Keratinocyte (primary cell): ENCODE data around the gene ZNF92. TPM values are rescaled to one million over a fixed set of nuclear protein-coding genes. Genes with fewer than 3 reads are reported as not detected.

Experiments used
- DNase-seq: peaks from one replicate; pipeline ENCODE4 v3.0.0-alpha.2; 2011; ENCODE audit warnings: low read depth, missing footprints, low spot score
- FAIRE-seq: peaks from 2 replicates; lab custom pipeline; 2011; peaks lifted over from hg19 to GRCh38; lab: Jason Lieb, UNC
- H2AFZ ChIP-seq: 2 replicates; pipeline ENCODE4 v1.6.0; 2012; ENCODE audit warnings: low read length, control low read depth, inconsistent platforms; ENCODE audit not compliant: control insufficient read depth
- H3K27ac ChIP-seq: 2 replicates; pipeline ENCODE4 v1.5.1; 2011; ENCODE audit warnings: low read length; ENCODE audit not compliant: control insufficient read depth, insufficient read depth
- H3K27me3 ChIP-seq: 3 replicates; pipeline ENCODE4 v1.6.0; 2011; ENCODE audit warnings: low read length; ENCODE audit not compliant: control insufficient read depth, insufficient read depth; ENCODE audit errors: extremely low read depth
- H3K36me3 ChIP-seq, 2 experiments: 2 replicates in 1 of 2; 3 replicates in 1 of 2; pipeline ENCODE4 v1.5.1; 2011; ENCODE audit warnings: low read length in 2 of 2, mild to moderate bottlenecking in 1 of 2; ENCODE audit not compliant: control insufficient read depth in 2 of 2, insufficient read depth in 2 of 2; ENCODE audit errors: extremely low read depth in 1 of 2
- H3K4me1 ChIP-seq: 3 replicates; pipeline ENCODE4 v1.5.1; 2011; ENCODE audit warnings: low read length; ENCODE audit not compliant: control insufficient read depth, insufficient read depth; ENCODE audit errors: extremely low read depth
- H3K4me2 ChIP-seq: 3 replicates; pipeline ENCODE4 v1.6.0; 2011; ENCODE audit warnings: low read depth, low read length; ENCODE audit not compliant: control insufficient read depth, insufficient read depth; ENCODE audit errors: extremely low read depth
- H3K4me3 ChIP-seq, 3 experiments: fragments of 200-600 bp in 1 of 3; sonication (generic) in 1 of 3; 2 replicates in 2 of 3; 3 replicates in 1 of 3; pipeline ENCODE4 v1.5.1; 2011 to 2016; ENCODE audit warnings: low read length in 3 of 3, mild to moderate bottlenecking in 3 of 3, control low read depth in 2 of 3, inconsistent platforms in 1 of 3, low read depth in 1 of 3, mixed read lengths in 1 of 3, mixed run types in 1 of 3, moderate library complexity in 1 of 3; ENCODE audit not compliant: control insufficient read depth in 2 of 3, insufficient read depth in 2 of 3; ENCODE audit errors: extremely low read depth in 1 of 3
- H3K79me2 ChIP-seq: 2 replicates; pipeline ENCODE4 v1.6.0; 2012; ENCODE audit warnings: low read length; ENCODE audit not compliant: control insufficient read depth, insufficient read depth
- H3K9ac ChIP-seq: 3 replicates; pipeline ENCODE4 v1.6.0; 2011; ENCODE audit warnings: low read length; ENCODE audit not compliant: control insufficient read depth, insufficient read depth; ENCODE audit errors: extremely low read depth
- H3K9me1 ChIP-seq: 3 replicates; pipeline ENCODE4 v1.6.0; 2011; ENCODE audit warnings: low read length; ENCODE audit not compliant: control insufficient read depth, insufficient read depth; ENCODE audit errors: extremely low read depth
- H3K9me3 ChIP-seq: 2 replicates; pipeline ENCODE4 v1.5.1; 2012; ENCODE audit warnings: low read depth, low read length; ENCODE audit not compliant: control insufficient read depth
- H4K20me1 ChIP-seq: 3 replicates; pipeline ENCODE4 v1.6.0; 2011; ENCODE audit warnings: low read length; ENCODE audit not compliant: control insufficient read depth, insufficient read depth; ENCODE audit errors: extremely low read depth
- EZH2 ChIP-seq: IDR thresholded peaks from one replicate; pipeline ENCODE4 v1.6.1; 2012; ENCODE audit warnings: inconsistent platforms, mild to moderate bottlenecking, low read length, moderate library complexity
- dilution Hi-C: fragments of 300-500 bp; cut with MboI; formaldehyde crosslinking; loops from one replicate; pipeline ENCODE4 v1.7.0; 2020; ENCODE audit warnings: low sequenced_read_pairs; ENCODE audit not compliant: extremely low pct_ligation_motif_present
- polyA plus RNA-seq, 5 experiments: library from polyadenylated mRNA; depleted of rRNA in 3 of 5; stranded (reverse) in 3 of 5; stranded (forward) in 1 of 5; unstranded in 1 of 5; fragments of >200 nt; gene quantifications; 1 replicate in 1 of 5; 2 replicates in 3 of 5; 3 replicates in 1 of 5; pipeline versions ENCODE4 v1.2.1 to v1.2.3, GENCODE V29; 2011 to 2012; ENCODE audit warnings: missing spikeins in 2 of 5, low read depth in 1 of 5, low replicate concordance in 1 of 5
- TF ChIP-seq, protein P1 (sequence below), 3 experiments: IDR thresholded peaks in 1 of 3; conservative IDR thresholded peaks in 1 of 3; optimal IDR thresholded peaks in 1 of 3; 2 replicates in 2 of 3; 3 replicates in 1 of 3; pipeline versions ENCODE3 to v1.5.1; 2011; ENCODE audit warnings: low read length in 3 of 3, mild to moderate bottlenecking in 3 of 3, moderate library complexity in 2 of 3, control low read depth in 1 of 3, inconsistent platforms in 1 of 3; ENCODE audit not compliant: insufficient read depth in 2 of 3; ENCODE audit errors: extremely low read depth in 1 of 3

The ZNF92 gene
- polyA plus RNA-seq, 1 donor (not counting 4 experiments of a cell fraction or from before 2014, with no cell fraction given) = 3.3 TPM

DNA sequence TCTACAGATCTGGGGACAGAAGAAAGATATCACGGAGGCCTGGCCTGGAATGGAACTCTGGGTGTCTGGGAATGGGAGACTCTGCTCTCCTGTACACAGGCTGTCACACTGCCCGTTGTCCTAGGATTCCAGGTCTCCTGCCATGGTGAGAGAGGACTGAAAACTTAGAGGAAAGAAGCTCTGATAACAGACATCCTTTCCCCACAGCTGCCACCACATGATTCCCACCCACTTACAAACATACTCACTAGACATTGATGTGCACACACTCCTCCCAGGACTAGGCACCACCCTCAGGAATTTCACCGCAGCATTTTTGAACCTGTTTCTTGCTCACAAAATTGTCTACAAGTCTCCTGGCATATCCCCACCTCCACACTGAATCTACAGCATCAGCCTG, 5.7 kb downstream of the ZNF92 start:
- no peak overlapping the region for H2AFZ ChIP-seq
- FAIRE-seq (no peak), DNase-seq (no peak)
- peaks cover 2% of the 10 kb centered on the region for H4K20me1 ChIP-seq
- H3K27ac ChIP-seq = no peak overlapping the region
- no peak overlapping the region for H3K4me2 ChIP-seq
- no peaks in the 10 kb centered on the region for H3K9me3 ChIP-seq
- H3K9me1 ChIP-seq = no peaks in the 10 kb centered on the region
- peaks cover 0 to 5% of the 10 kb centered on the region in 2 experiments for H3K36me3 ChIP-seq
- H3K4me1 ChIP-seq = peaks cover 7% of the 10 kb centered on the region
- H3K79me2 ChIP-seq = peaks cover 93% of the 10 kb centered on the region
- no peak overlapping the region for H3K4me3 ChIP-seq
- dilution Hi-C loops = no loop called here
- no peak for TF ChIP-seq EZH2
- TF ChIP-seq, protein P1, sequence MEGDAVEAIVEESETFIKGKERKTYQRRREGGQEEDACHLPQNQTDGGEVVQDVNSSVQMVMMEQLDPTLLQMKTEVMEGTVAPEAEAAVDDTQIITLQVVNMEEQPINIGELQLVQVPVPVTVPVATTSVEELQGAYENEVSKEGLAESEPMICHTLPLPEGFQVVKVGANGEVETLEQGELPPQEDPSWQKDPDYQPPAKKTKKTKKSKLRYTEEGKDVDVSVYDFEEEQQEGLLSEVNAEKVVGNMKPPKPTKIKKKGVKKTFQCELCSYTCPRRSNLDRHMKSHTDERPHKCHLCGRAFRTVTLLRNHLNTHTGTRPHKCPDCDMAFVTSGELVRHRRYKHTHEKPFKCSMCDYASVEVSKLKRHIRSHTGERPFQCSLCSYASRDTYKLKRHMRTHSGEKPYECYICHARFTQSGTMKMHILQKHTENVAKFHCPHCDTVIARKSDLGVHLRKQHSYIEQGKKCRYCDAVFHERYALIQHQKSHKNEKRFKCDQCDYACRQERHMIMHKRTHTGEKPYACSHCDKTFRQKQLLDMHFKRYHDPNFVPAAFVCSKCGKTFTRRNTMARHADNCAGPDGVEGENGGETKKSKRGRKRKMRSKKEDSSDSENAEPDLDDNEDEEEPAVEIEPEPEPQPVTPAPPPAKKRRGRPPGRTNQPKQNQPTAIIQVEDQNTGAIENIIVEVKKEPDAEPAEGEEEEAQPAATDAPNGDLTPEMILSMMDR (optimal IDR thresholded peaks at IDR 0.05 in 1 of 3, IDR thresholded peaks at IDR 0.05 in 1 of 3, conservative IDR thresholded peaks at IDR 0.05 in 1 of 3; ENCODE audit: extremely low read depth in 1 of 3, insufficient read depth in 2 of 3, low read length in 3 of 3) = no peak
- H3K9ac ChIP-seq = no peak overlapping the region
- no peaks in the 10 kb centered on the region for H3K27me3 ChIP-seq

DNA sequence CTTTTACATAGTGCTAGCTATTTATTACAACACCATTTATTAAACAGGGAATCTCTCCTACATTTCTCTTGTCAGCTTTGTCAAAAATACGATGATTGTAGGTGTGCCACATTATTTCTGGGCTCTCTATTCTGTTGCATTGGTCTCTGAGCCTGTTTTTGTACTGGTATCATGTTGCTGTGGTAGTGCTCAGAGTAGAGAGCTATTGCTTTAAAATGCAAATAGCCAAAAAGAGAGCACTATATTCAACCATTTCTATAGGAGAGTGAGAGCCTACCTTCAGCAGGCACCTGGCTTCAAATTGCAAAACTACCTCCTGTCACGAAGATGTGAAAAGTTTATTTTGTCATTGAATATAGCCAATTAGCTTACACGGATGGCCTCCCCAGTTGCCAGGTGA, 8.1 kb downstream of the ZNF92 start:
- H3K4me2 ChIP-seq = no peak overlapping the region
- dilution Hi-C loops = no loop called here
- DNase-seq (no peak), FAIRE-seq (no peak)
- no peak overlapping the region for H3K9ac ChIP-seq
- peaks cover 89% of the 10 kb centered on the region for H3K79me2 ChIP-seq
- no peak overlapping the region for H3K27ac ChIP-seq
- no peak overlapping the region for H2AFZ ChIP-seq
- no peaks in the 10 kb centered on the region for H3K9me3 ChIP-seq
- TF ChIP-seq, protein P1 (optimal IDR thresholded peaks at IDR 0.05 in 1 of 3, IDR thresholded peaks at IDR 0.05 in 1 of 3, conservative IDR thresholded peaks at IDR 0.05 in 1 of 3; ENCODE audit: extremely low read depth in 1 of 3, insufficient read depth in 2 of 3, low read length in 3 of 3) = no peak
- no peak for TF ChIP-seq EZH2
- H3K27me3 ChIP-seq = no peaks in the 10 kb centered on the region
- no peaks in the 10 kb centered on the region for H3K36me3 ChIP-seq
- no peaks in the 10 kb centered on the region for H3K4me1 ChIP-seq
- peaks cover 2% of the 10 kb centered on the region for H4K20me1 ChIP-seq
- H3K4me3 ChIP-seq = no peak overlapping the region
- H3K9me1 ChIP-seq = no peaks in the 10 kb centered on the region
